ENCODE results near the gene TMEM91.
"Not testable (repeated sequence)": the region's sequence is repeated elsewhere in the genome, so short reads cannot be mapped to it uniquely, and the experiment has no call there.

Gene TMEM91

GRCh38 chr19:41376241-41376997, at the start of gene TMEM91:
Gene TMEM91, plus strand, starts transcription at chr19:41376533. Its CDS starts 1,777 bp downstream, at chr19:41378310.
- peak in 8 of 56 donors; percentile 2 to 37 (median 13) for DNase-seq

DNA sequence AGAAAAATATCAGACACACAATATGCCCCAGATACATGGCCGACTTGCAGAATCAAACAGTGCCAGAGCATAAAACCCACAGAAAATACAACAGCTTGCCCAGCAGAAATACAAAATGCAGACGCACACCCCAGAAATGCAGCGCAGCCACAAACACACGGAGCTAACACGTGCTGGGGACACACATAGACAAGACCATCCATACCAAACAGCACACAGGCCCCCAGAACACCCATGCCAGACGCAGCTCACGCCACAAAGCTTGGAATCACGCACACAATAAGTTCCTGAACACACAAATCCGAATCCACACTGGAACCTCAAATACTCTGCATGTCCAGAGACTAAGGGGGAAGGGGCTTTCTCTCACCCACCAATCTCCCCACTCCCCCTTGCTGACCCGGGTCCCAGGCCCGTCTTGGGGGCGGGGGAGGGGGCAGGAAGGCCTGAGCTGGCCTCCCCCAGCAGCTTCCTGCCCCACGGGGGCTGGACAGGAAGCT, 49.2 kb upstream of the TMEM91 start:
- peak in 2 of 56 donors; percentile 10 to 30 for DNase-seq

GRCh38 chr19:41327576-41328156, 48.7 kb upstream of the TMEM91 start:
- DNase-seq = peak in 19 of 56 donors; percentile 6 to 57 (median 28)

DNA sequence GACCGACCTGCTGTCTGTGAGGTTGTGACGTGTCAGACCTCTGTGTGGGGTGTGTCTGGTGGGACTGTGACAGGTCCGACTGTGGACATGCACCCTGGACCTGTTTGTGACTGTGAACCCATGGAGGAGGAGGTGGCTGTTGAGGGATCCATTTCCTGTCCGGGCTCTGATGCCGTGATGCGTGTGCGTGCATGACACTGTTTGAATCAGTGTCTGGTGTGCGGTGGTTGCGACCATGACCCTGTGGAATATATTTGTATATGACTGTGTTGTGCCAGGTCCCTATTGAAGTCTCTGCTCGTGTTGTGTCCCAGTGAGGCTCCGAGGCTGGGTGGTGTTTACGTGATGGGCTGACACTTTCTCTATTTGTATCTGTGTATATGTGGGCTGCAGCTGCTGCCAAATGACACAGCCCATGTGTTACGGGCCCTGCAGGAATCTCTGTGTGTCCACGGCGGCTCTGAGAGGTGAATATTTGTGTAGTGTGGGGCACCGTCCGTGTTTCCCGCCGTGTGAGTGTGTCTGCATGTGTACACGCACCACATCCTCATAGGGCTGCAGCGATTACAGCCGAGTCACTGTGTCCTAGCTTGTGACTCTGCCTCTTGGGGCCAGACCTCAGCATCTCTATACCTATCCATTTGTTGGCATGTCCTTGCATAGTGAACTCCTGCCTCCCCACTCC, 48.0 kb upstream of the TMEM91 start:
- peak in 2 of 56 donors; percentile 16 to 42 for DNase-seq

GRCh38 chr19:41328842-41329225, 47.5 kb upstream of the TMEM91 start:
- peak in 8 of 56 donors; percentile 11 to 46 (median 30) for DNase-seq

GRCh38 chr19:41330481-41330880, 45.9 kb upstream of the TMEM91 start:
- no peak for DNase-seq

DNA sequence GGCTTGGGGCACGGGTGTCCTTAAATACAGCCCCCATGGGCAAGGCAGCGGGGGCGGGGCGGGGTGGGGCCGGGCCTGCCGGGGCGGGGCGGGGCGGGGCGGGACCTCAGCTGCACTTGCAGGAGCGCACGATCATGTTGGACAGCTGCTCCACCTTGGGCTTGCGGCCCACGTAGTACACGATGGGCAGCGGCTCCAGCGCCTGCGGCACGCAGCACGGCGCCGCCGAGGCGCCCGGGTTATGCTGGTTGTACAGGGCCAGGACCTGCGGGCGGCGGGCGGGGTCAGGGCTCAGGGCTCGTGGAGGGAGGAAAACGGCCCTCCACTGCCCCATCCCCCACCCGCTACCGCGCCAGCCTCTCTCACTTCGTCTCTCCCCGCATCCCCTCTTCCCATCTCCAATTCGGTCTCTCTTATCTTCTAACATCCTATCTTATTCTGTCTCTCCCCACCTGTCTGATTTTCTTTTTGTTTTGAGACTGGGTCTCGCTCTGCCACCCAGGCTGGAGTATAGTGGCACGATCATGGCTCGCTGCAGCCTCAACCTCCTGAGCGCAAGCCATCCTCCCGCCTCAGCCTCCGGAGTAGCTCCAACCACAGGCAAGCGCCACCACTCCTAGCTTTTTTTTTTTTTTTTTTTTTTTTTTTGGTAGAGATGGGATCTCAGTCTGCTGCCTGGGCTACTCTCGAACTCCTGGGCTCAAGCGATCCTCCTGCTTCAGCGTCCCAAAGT, 45.2 kb upstream of the TMEM91 start:
- DNase-seq = no peak

- no peak for DNase-seq
Observed at GRCh38 chr19:41332000-41332399, 44.3 kb upstream of the TMEM91 start.

- no peak for DNase-seq
Observed at GRCh38 chr19:41332468-41332867, 43.9 kb upstream of the TMEM91 start.

DNA sequence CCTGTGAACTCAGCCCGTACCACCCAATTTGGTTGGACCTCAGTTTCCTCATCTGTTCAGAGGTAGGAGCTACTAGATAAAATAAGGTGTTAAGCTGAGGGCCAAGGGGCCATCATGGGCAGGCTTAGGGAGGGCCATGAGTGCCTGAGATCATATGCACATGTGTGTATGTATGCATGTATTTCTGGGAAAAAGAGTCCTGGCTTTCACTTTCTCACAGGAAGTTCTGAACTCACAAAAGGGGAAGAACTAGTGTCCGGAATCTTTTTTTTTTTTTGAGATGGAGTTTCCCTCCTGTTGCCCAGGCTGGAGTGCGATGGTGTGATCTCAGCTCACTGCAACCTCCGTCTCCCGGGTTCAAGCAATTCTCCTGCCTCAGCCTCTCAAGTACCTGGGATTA, 41.5 kb upstream of the TMEM91 start:
- DNase-seq = no peak

- no peak for DNase-seq
Observed at GRCh38 chr19:41335467-41335866, 40.9 kb upstream of the TMEM91 start.

DNA sequence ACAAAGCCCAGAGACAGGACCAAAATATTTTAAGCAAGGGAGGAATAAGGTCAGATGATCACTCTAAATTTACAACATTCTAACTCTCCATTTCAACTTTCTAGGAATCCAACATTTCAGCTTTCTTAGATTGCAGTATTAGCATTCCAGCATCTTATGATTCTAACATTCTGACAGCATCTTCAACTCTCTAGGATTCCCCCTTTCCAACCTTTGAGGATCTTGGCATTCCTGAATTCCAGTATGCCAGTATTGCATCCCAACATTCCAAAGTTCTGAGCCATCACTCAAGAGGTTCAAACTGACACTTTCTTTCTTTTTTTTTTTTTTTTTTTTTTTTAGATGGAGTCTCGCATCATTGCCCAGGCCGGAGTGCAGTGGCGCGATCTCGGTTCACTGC, 36.4 kb upstream of the TMEM91 start:
- DNase-seq = no peak

DNA sequence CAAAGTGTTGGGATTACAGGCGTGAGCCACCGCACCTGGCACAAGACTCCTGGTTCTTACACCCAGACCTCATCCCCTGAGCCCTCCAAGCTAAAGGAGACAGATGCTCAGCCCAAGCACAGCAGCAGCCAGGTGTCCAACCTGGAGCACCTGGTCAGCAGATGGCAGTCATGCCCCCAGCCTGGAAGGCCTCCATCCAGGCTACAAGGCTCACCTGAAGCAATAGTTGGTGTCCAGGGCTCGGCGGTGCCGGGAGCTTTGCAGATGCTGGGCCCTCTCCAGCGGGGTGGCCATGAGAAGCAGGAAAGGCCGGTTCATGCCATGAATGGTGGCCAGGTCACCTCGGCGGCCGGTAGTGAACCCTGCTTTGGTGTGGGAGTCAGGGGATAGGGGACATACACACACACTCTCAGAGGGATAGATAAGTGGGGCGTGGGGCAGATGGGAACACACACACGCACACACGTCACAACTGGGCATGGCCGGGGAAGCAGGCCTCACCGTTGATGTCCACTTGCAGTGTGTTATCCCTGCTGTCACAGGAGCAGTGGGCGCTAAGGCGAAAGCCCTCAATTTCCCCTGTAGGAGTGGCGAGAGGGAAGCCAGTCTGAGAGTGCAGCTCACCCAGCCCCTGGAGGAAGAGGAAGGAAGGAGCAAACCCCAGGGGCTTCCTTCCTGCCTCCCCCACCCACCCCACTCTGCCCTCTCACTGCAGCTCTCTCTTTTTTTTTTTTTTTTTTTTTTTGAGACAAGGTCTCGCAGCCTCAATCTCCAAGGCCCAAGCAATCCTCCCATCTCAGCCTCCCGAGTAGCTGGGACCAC, 34.5 kb upstream of the TMEM91 start:
- DNase-seq = no peak

DNA sequence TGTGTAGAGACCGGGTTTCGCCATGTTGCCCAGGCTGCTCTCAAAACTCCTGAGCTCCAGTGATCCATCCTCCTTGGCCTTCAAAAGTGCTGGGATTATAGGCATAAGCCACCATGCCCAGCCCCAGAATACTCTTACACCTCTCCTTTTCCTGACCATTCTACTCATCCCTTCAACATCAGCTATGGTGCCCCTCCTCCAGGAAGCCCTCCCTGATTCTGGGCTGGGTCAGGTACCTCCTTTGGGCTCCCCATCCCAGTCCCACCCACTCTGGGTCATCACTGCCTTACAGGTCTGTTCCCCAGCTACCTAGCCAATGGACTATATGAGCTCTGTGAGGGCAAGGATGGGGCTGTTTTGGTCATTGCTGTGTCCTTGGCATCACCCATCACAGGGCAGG, 32.2 kb upstream of the TMEM91 start:
- no peak for DNase-seq

DNA sequence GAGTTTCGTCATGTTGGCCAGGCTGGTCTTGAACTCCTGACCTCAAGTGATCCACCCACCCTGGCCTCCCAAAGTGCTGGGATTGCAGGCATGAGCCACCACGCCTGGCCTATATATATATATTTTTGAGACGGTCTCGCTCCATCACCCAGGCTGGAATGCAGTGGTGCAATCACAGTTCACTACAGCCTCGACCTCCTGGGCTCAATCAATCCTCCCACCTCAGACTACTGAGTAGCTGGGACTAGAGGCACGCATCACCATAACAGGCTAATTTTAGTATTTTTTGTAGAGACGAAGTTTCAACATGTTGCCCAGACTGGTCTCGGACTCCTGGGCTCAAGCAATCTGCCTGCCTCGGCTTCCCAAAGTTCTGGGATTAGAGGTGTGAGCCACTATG, 29.4 kb upstream of the TMEM91 start:
- not testable (repeated sequence) for DNase-seq

- no peak for DNase-seq
Observed at GRCh38 chr19:41350735-41351338, 25.5 kb upstream of the TMEM91 start.

- peak in 30 of 56 donors; percentile 12 to 64 (median 24) for DNase-seq
Observed at GRCh38 chr19:41351339-41352245, 24.7 kb upstream of the TMEM91 start.

DNA sequence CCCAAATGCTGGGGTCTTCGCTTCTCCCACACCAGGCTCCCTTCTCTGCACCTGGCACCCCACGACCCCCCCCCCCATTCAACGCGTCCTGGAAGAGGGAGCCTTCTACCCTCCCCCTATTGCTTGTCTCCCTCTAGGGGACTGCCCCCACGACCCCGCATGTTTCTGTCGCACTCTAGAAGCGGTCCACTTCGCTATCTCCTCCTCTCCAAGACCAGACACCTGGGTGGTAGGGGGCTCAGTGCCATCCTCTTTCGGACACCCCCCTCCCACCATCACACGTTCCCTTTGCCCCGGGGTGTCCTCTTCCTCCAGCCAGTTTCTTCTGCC, 24.1 kb upstream of the TMEM91 start:
- peak in 1 of 56 donors; percentile 21 for DNase-seq
